ENCODE measurements around the gene SCN5A. TPM values are rescaled to one million over a fixed set of nuclear protein-coding genes. Genes with fewer than 3 reads are reported as not detected.

Gene SCN5A
- total and polyA plus RNA-seq, 8 donors: 0.09 to 0.97 (median 0.83) TPM

- Histone ChIP-seq H3K27me3 (no peaks in the 10 kb centered on the region), H3K4me1 (no peaks in the 10 kb centered on the region), H3K4me3 (no peak overlapping the region), H3K36me3 (no peaks in the 10 kb centered on the region), H3K9me3 (no peaks in the 10 kb centered on the region), H3K27ac (no peak overlapping the region)
- DNase-seq (no peak), ATAC-seq (no peak)
- no peak for TF ChIP-seq CTCF (IDR thresholded peaks at IDR 0.05)
- intact Hi-C loops (cut with DNase I): no loop called here
These were observed 103.9 kb downstream of the SCN5A start for GRCh38 chr3:38545550-38545949.

- Histone ChIP-seq H3K4me1 (no peaks in the 10 kb centered on the region), H3K27me3 (no peaks in the 10 kb centered on the region), H3K4me3 (no peak overlapping the region), H3K36me3 (no peaks in the 10 kb centered on the region), H3K27ac (no peak overlapping the region), H3K9me3 (no peaks in the 10 kb centered on the region)
- ATAC-seq: no peak
- TF ChIP-seq CTCF (IDR thresholded peaks at IDR 0.05): no peak
- intact Hi-C loops (cut with DNase I): no loop called here
- DNase-seq: no peak
These were observed 104.6 kb downstream of the SCN5A start for GRCh38 chr3:38544926-38545325.

- Histone ChIP-seq H3K27ac (no peak overlapping the region), H3K4me3 (no peak overlapping the region), H3K36me3 (no peaks in the 10 kb centered on the region), H3K4me1 (no peaks in the 10 kb centered on the region), H3K27me3 (no peaks in the 10 kb centered on the region), H3K9me3 (no peaks in the 10 kb centered on the region)
- DNase-seq (no peak), ATAC-seq (no peak)
- no peak for TF ChIP-seq CTCF (IDR thresholded peaks at IDR 0.05)
- intact Hi-C loops (cut with DNase I): no loop called here
These were observed 105.9 kb downstream of the SCN5A start for GRCh38 chr3:38543586-38543985.

GRCh38 chr3:38542401-38543298, 106.8 kb downstream of the SCN5A start:
- no peak for TF ChIP-seq CTCF (IDR thresholded peaks at IDR 0.05)
- DNase-seq (no peak), ATAC-seq (no peak)
- Histone ChIP-seq H3K27ac (no peak overlapping the region), H3K36me3 (no peaks in the 10 kb centered on the region), H3K27me3 (no peaks in the 10 kb centered on the region), H3K4me3 (no peak overlapping the region), H3K9me3 (no peaks in the 10 kb centered on the region), H3K4me1 (no peaks in the 10 kb centered on the region)
- intact Hi-C loops (cut with DNase I): no loop called here

- DNase-seq (no peak), ATAC-seq (no peak)
- no peak for TF ChIP-seq CTCF (IDR thresholded peaks at IDR 0.05)
- Histone ChIP-seq H3K27me3 (no peaks in the 10 kb centered on the region), H3K4me1 (no peaks in the 10 kb centered on the region), H3K27ac (no peak overlapping the region), H3K9me3 (no peaks in the 10 kb centered on the region), H3K4me3 (no peak overlapping the region), H3K36me3 (no peaks in the 10 kb centered on the region)
- intact Hi-C loops (cut with DNase I): no loop called here
These were observed 107.7 kb downstream of the SCN5A start for GRCh38 chr3:38541806-38542205.

Measured in left lung (tissue), 10 donors.